GM13976 (cell line): ENCODE results near the gene FOXI3.
A peak's percentile ranks its signal among the peaks of the same experiment; 100 is the strongest.

Experiments
- DNase-seq: peaks from one replicate; pipeline ENCODE4 v3.0.0; 2012; ENCODE audit warnings: low spot score
- in situ Hi-C: fragments of 300-500 bp; cut with MboI; formaldehyde crosslinking; loops from one replicate; pipeline ENCODE4 v1.12.0; 2022; ENCODE audit warnings: low sequenced_read_pairs, mixed read lengths, inconsistent platforms; ENCODE audit not compliant: unreplicated experiment
- TF ChIP-seq, protein P1 (sequence below): IDR thresholded peaks from 2 replicates; pipeline ENCODE4 v1.5.1; 2012; ENCODE audit warnings: borderline replicate concordance, mild to moderate bottlenecking; ENCODE audit not compliant: insufficient read depth; ENCODE audit errors: extremely low read depth, missing control alignments, control extremely low read depth

FOXI3 gene

DNA sequence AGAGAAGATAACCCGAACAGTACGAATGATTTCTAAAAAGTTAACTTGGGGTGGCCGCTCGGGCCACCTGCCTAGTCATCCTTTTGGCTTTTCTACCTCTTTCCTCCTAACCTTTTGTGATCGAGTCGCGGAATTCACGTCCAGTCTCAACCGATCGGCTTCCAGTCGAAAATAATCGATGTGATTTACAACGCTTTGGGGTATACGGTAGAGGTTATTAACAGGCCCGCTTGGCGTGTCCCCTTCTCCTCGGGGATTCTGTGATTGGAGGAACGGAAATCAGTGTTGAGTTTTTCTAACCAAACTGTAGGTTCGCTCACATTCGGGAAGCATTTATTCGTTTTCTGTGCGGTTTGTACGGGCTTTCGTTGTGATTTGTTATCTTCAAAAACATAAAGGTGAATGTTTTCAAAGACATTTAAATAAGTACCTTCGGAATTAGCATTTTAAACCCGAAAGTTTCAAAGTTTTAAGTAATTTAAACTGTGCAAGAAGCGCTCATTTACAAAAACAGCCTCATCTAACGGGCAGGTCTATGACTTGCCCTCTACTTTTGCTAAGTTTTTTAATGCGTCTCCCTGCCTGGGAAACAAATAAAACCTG, 588 bp upstream of the FOXI3 start:
- in situ Hi-C loops: no loop called here
- TF ChIP-seq, protein P1, sequence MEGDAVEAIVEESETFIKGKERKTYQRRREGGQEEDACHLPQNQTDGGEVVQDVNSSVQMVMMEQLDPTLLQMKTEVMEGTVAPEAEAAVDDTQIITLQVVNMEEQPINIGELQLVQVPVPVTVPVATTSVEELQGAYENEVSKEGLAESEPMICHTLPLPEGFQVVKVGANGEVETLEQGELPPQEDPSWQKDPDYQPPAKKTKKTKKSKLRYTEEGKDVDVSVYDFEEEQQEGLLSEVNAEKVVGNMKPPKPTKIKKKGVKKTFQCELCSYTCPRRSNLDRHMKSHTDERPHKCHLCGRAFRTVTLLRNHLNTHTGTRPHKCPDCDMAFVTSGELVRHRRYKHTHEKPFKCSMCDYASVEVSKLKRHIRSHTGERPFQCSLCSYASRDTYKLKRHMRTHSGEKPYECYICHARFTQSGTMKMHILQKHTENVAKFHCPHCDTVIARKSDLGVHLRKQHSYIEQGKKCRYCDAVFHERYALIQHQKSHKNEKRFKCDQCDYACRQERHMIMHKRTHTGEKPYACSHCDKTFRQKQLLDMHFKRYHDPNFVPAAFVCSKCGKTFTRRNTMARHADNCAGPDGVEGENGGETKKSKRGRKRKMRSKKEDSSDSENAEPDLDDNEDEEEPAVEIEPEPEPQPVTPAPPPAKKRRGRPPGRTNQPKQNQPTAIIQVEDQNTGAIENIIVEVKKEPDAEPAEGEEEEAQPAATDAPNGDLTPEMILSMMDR: no peak
- no peak for DNase-seq

DNA sequence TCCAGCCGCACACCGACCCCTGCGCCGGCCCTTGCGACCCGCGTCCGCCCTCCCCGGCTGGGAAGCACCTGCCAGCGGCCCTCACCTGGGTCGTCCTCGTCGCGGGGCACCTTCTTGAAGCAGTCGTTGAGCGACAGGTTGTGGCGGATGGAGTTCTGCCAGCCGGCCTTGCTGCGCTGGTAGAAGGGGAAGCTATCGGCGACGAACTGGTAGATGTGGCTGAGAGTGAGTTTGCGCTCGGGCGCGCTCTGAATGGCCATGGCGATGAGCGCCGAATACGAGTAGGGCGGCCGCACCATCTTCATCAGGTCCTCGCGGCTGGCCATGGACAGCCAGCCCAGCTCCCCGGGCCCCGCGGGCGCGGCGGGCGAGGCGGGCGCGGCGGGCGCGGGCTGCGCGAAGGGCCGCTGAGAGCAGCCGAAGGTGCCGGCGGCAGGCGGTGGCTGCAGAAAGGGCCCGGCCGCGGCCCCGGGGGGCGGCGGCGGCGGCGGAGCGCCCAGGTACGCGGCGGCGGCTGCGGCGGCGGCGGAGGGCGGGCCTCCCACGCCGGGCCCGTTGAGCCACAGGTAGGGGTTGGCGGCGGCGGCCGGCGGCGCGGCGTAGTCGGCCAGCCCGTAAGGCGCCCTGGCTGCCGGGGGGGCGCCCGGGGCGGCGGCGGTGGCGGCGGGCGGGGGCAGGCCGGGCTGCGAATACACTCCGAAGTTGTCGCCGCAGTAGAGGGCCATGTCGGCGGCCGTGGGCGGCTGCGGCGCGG, 505 bp downstream of the FOXI3 start:
- TF ChIP-seq, protein P1: no peak
- peak; percentile 32 for DNase-seq
- in situ Hi-C loops: no loop called here

DNA sequence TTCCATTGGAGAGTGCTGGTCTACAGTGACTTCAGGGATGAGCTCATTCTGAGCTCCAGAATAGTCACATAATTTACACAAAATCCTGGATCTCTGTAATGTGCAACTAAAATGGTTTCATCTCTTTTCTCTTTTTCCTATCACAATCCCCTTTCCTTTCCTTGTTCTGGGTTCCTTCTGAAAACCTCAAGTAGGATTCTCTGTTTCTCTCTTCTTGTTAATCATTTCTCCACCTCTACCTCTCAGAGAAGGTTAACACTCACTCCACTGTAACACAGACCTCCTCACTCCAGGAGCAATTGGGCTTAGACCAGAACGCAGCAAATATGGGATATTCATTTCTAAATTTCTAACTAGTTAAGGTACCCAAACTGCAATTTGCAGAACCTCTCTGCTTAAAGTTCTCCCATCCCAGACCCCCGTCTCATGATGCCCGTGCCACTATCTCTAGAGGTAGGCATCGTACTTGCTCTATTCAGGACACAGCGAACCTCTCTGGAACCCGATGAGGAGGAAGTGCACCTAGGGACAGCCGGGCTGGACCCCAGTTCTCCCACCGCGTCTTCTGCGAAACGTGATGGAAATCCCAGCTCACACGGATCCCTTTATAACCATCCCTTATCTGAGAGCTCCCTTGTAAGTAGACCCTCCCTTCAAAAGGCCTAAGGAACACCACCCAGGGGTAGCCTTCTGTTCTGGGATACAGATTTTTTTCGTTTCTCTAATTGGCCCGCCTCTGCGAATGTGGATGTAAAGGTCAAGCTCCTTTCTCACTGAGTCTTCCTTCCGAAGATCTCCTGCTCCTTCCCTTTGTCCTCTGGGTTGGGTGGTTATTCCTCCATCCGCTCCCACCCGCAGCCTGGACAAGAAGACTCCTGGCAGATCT, 1.3 kb downstream of the FOXI3 start:
- TF ChIP-seq, protein P1: no peak
- no peak for DNase-seq

DNA sequence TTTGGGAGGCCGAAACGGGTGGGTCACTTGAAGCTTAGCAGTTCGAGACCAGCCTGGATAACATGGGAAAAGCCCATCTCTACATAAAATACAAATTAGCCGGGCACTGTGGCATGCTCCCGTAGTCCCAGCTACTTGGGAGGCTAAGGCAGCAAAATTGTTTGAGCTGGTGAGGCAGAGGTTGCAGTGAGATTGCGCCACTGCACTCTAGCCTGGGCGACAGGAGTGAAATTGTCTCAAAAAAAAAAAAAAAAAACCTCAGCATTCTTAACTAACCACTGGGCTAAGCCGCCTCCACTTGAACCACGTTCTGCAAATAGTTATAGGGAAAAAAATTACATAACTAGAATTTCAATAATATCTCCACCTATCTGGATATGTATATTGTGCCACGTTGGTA, 2.3 kb downstream of the FOXI3 start:
- DNase-seq: no peak
- in situ Hi-C loops: no loop called here

More for the DNA sequence above, 1.3 kb downstream of the FOXI3 start:
- in situ Hi-C loops: no loop called here

DNA sequence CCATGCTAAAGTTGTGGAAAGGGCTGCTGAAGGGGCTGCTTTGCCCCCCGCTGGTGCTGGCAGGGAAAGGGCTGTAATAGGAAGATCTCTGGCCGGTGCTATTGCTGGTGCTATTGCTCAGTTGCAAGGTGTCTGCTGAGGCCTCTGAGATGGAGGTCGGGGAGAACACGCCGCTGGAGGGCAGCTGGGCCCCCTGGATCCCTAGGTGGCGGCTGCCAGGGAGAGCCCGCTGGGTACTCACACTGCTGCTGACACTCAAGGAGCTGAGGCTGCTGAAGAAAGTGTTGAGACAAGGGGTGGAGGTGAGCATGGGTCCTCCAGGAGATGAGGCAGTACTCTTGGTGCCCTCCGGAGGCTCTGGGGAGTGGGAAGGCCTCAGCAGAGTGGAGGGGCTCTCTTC, 4.2 kb downstream of the FOXI3 start:
- in situ Hi-C loops: no loop called here
- no peak for DNase-seq
- TF ChIP-seq, protein P1: no peak

More for the DNA sequence above, 2.3 kb downstream of the FOXI3 start:
- TF ChIP-seq, protein P1: no peak

DNA sequence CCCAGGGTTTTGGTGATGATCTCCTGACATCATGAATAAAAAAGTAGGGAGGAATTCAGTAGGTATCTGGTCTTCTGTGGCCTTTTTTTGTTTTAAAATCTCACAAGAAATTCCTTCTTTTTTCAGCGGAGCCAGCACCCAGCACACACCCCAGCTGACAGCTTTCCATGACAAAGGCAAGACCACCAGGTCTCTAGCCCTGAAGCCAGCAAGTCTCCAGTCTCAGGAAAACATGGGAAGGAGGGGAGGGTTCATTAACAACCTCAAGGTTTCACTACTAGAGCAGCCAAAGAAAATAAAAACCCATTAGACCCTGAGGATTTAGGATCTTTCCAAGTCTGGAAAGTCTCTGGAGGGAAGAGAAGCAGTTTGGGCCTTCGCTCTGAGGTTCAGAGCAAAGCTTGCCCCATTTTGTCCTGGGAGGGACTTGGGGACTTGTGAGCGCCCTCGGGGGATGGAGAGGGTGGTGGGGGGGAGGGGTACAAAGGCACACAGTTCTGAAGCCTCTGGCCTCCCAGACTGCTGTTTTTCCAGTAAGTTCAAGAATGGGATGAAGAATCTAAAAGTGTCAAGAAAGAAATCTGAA, 9.0 kb downstream of the FOXI3 start:
- in situ Hi-C loops: no loop called here
- TF ChIP-seq, protein P1: no peak
- no peak for DNase-seq
